Liver (tissue), 9 donors: ENCODE measurements around the gene LRRTM4. TPM values are rescaled to one million over a fixed set of nuclear protein-coding genes. Genes with fewer than 3 reads are reported as not detected.

Experiments used
- DNase-seq: peaks from one replicate; pipeline ENCODE4 v3.0.0-alpha.2; 2017; ENCODE audit warnings: low spot score
- H3K27ac ChIP-seq, 2 donors: one replicate each; pipeline ENCODE4 v1.7.0; 2013; ENCODE audit warnings: inconsistent platforms in 2 of 2, low read length in 2 of 2, control low read depth in 1 of 2, low read depth in 1 of 2, mild to moderate bottlenecking in 1 of 2
- H3K27me3 ChIP-seq, 4 donors: one replicate each; pipeline versions ENCODE4 v1.6.1 to v1.7.0; 2013; ENCODE audit warnings: low read length in 3 of 4, inconsistent platforms in 1 of 4, mild to moderate bottlenecking in 1 of 4, moderate library complexity in 1 of 4; ENCODE audit not compliant: control insufficient read depth in 4 of 4, insufficient read depth in 4 of 4
- H3K36me3 ChIP-seq, 4 donors: one replicate each; pipeline versions ENCODE4 v1.6.1 to v1.7.0; 2013; ENCODE audit warnings: low read length in 3 of 4, mild to moderate bottlenecking in 3 of 4, low read depth in 1 of 4, moderate library complexity in 1 of 4; ENCODE audit not compliant: control insufficient read depth in 4 of 4, insufficient read depth in 3 of 4
- H3K4me1 ChIP-seq, 4 donors: one replicate each; pipeline versions ENCODE4 v1.6.1 to v1.7.0; 2013; ENCODE audit warnings: low read length in 3 of 4, mild to moderate bottlenecking in 3 of 4, moderate library complexity in 1 of 4; ENCODE audit not compliant: control insufficient read depth in 4 of 4, insufficient read depth in 4 of 4
- H3K4me3 ChIP-seq, 3 donors: one replicate each; pipeline versions ENCODE4 v1.6.1 to v1.7.0; 2013; ENCODE audit warnings: low read length in 3 of 3, control low read depth in 1 of 3, low read depth in 1 of 3, mild to moderate bottlenecking in 1 of 3
- H3K9ac ChIP-seq, 2 donors: one replicate each; pipeline ENCODE4 v1.7.0; 2013; ENCODE audit warnings: low read length in 2 of 2, mild to moderate bottlenecking in 2 of 2, moderate library complexity in 2 of 2, control low read depth in 1 of 2, low read depth in 1 of 2
- H3K9me3 ChIP-seq, 4 donors: one replicate each; pipeline versions ENCODE4 v1.6.1 to v1.7.0; 2013; ENCODE audit warnings: low read length in 3 of 4; ENCODE audit not compliant: control insufficient read depth in 4 of 4
- ATF3 ChIP-seq: IDR thresholded peaks from 2 replicates; pipeline ENCODE4 v1.6.1; 2016; ENCODE audit warnings: antibody characterized with exemption
- CTCF ChIP-seq: fragments of 150-350 bp; IDR thresholded peaks from 2 replicates; pipeline ENCODE4 v1.5.1; 2017; ENCODE audit warnings: improper control_type of control experiment, low read depth, low read length; ENCODE audit not compliant: missing input control
- EGR1 ChIP-seq, 2 donors: IDR thresholded peaks; 2 replicates each; pipeline ENCODE4 v1.6.1; 2016 to 2018; ENCODE audit warnings: antibody characterized with exemption in 2 of 2, low read depth in 2 of 2
- FOXA1 ChIP-seq: IDR thresholded peaks from 2 replicates; pipeline ENCODE4 v1.6.1; 2016; ENCODE audit warnings: antibody characterized with exemption
- FOXA2 ChIP-seq: IDR thresholded peaks from 2 replicates; pipeline ENCODE4 v1.6.1; 2016; ENCODE audit warnings: antibody characterized with exemption
- GABPA ChIP-seq, 2 donors: IDR thresholded peaks in 1 of 2; conservative IDR thresholded peaks in 1 of 2; 2 replicates each; pipeline ENCODE4 v1.6.1; 2016; ENCODE audit warnings: antibody characterized with exemption in 2 of 2, mild to moderate bottlenecking in 1 of 2, moderate library complexity in 1 of 2
- HNF4A ChIP-seq, 2 donors: conservative IDR thresholded peaks; 2 replicates each; pipeline ENCODE4 v1.6.1; 2016; ENCODE audit warnings: antibody characterized with exemption in 2 of 2, mild to moderate bottlenecking in 2 of 2
- HNF4G ChIP-seq: IDR thresholded peaks from 2 replicates; pipeline ENCODE4 v1.6.1; 2016; ENCODE audit warnings: antibody characterized with exemption
- JUND ChIP-seq, 2 donors: IDR thresholded peaks; 2 replicates each; pipeline ENCODE4 v1.6.1; 2016; ENCODE audit warnings: antibody characterized with exemption in 2 of 2
- MAX ChIP-seq: IDR thresholded peaks from 2 replicates; pipeline ENCODE4 v1.6.1; 2016; ENCODE audit warnings: antibody characterized with exemption
- NR2F2 ChIP-seq: IDR thresholded peaks from 2 replicates; pipeline ENCODE4 v1.6.1; 2016; ENCODE audit warnings: antibody characterized with exemption
- RAD21 ChIP-seq, 2 donors: IDR thresholded peaks; 2 replicates each; pipeline ENCODE4 v1.6.1; 2016; ENCODE audit warnings: antibody characterized with exemption in 2 of 2, mild to moderate bottlenecking in 2 of 2
- REST ChIP-seq: IDR thresholded peaks from 2 replicates; pipeline ENCODE4 v1.6.1; 2016; ENCODE audit warnings: antibody characterized with exemption, mild to moderate bottlenecking
- RXRA ChIP-seq, 2 donors: IDR thresholded peaks; 2 replicates each; pipeline ENCODE4 v1.6.1; 2017 to 2018; ENCODE audit warnings: antibody characterized with exemption in 2 of 2, mild to moderate bottlenecking in 1 of 2
- SP1 ChIP-seq: IDR thresholded peaks from 2 replicates; pipeline ENCODE4 v1.6.1; 2018; ENCODE audit warnings: antibody characterized with exemption, mild to moderate bottlenecking
- TAF1 ChIP-seq: conservative IDR thresholded peaks from 2 replicates; pipeline ENCODE4 v1.6.1; 2016; ENCODE audit warnings: antibody characterized with exemption, mild to moderate bottlenecking
- YY1 ChIP-seq: IDR thresholded peaks from 2 replicates; pipeline ENCODE4 v1.6.1; 2016; ENCODE audit warnings: antibody characterized with exemption, mild to moderate bottlenecking
- ZBTB33 ChIP-seq: IDR thresholded peaks from 2 replicates; pipeline ENCODE4 v1.6.1; 2016; ENCODE audit warnings: antibody characterized with exemption
- WGBS: extraction: QIAGEN DNeasy Blood & Tissue Kit; methylation state at CpG from one replicate; pipeline ENCODE4 v1.1.7; 2013; 5-methylcytosine and 5-hydroxymethylcytosine counted together
- polyA plus RNA-seq, 2 donors: library from polyadenylated mRNA; stranded (reverse) in 1 of 2; unstranded in 1 of 2; fragments of 200-250 nt in 1 of 2; fragments of >200 nt in 1 of 2; fragmentation: Nextera tagmentation in 1 of 2; extraction: Ambion mirVana in 1 of 2; gene quantifications; one replicate each; pipeline versions ENCODE4 v1.2.1 to v1.2.3, GENCODE V29; 2013 to 2015
- total RNA-seq, 2 donors: library from RNA; depleted of rRNA; stranded (reverse); fragments of >200 nt; gene quantifications; one replicate each; pipeline ENCODE4 v1.2.3, GENCODE V29; 2014
- donor health status: healthy.
- donor health status: healthy.
- donor health status: healthy.
- donor health status: healthy.
- donor health status: healthy.

The LRRTM4 gene
- total and polyA plus RNA-seq, 4 donors = 0.06 to 0.09 (median 0.08) TPM; not detected in 1

GRCh38 chr2:77207331-77207730 lies 314.8 kb downstream of the LRRTM4 start:
- Histone ChIP-seq H3K36me3 (no peaks in the 10 kb centered on the region), H3K9ac (no peak overlapping the region), H3K27ac (no peak overlapping the region), H3K4me3 (no peak overlapping the region), H3K4me1 (no peaks in the 10 kb centered on the region), H3K9me3 (no peaks in the 10 kb centered on the region), H3K27me3 (no peaks in the 10 kb centered on the region)
- TF ChIP-seq FOXA2 = no peak
- no peak for TF ChIP-seq HNF4G
- no peak for TF ChIP-seq RXRA (IDR thresholded peaks at IDR 0.05)
- no peak for TF ChIP-seq SP1
- TF ChIP-seq ATF3 = no peak
- TF ChIP-seq JUND (IDR thresholded peaks at IDR 0.05) = no peak
- no peak for TF ChIP-seq HNF4A (conservative IDR thresholded peaks at IDR 0.05)
- no peak for TF ChIP-seq RAD21 (IDR thresholded peaks at IDR 0.05)
- no peak for TF ChIP-seq YY1
- TF ChIP-seq ZBTB33 = no peak
- TF ChIP-seq FOXA1 = no peak
- TF ChIP-seq NR2F2 = no peak
- TF ChIP-seq GABPA (IDR thresholded peaks at IDR 0.05 in 1 of 2, conservative IDR thresholded peaks at IDR 0.05 in 1 of 2) = no peak
- no peak for TF ChIP-seq EGR1 (IDR thresholded peaks at IDR 0.05; ENCODE audit: low read depth in 2 of 2)
- TF ChIP-seq REST = no peak
- no peak for TF ChIP-seq MAX
- TF ChIP-seq CTCF = no peak
- no peak for TF ChIP-seq TAF1
- 94% methylated on average over 1 of the region's 1 CpG for WGBS
- DNase-seq = no peak
